Measurements from ENCODE around the gene ARID1B.

The ARID1B gene

DNA sequence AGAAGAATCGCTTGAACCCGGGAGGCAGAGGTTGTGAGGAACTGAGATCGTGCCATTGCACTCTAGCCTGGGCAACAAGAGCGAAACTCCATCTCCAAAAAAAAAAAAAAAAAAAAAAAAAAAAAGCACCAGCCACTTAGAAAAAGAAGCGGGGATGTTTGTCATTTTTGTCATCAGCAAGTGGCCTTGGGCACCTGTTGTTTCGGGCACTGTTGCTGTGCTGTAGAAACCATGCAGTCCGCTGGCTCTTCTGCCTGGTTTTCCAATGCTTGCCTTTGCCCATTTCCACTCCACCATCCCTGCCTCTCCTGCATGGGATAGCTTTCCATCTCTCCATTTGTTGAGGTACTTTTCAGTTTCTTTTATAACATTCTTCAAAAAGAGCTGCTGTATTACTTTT is 129.3 kb downstream of the ARID1B start:
- H3K18ac ChIP-seq (ENCODE audit: low read length) = no peak overlapping the region
- H2AFZ ChIP-seq (ENCODE audit: insufficient read depth, low read length, poor library complexity) = no peak overlapping the region
- H3K9me3 ChIP-seq (ENCODE audit: insufficient read depth, low read depth, low read length) = no peaks in the 10 kb centered on the region
- no peak overlapping the region for H3K4ac ChIP-seq (ENCODE audit: low read depth, low read length)
- H3K14ac ChIP-seq (ENCODE audit: low read length) = no peak overlapping the region
- H3K27me3 ChIP-seq (ENCODE audit: insufficient read depth, low read length) = no peaks in the 10 kb centered on the region
- no peak overlapping the region for H3K27ac ChIP-seq (ENCODE audit: low read depth, low read length)
- H2AK5ac ChIP-seq (ENCODE audit: low read length) = no peak overlapping the region
- H3K4me1 ChIP-seq (ENCODE audit: control insufficient read depth in 1 of 2, insufficient read depth in 2 of 2, low read length in 2 of 2) = no peaks in the 10 kb centered on the region
- H3K4me3 ChIP-seq (ENCODE audit: low read depth, low read length) = no peak overlapping the region
- no peak overlapping the region for H2BK5ac ChIP-seq (ENCODE audit: low read depth, low read length, poor library complexity)
- H3K36me3 ChIP-seq (ENCODE audit: control insufficient read depth in 1 of 2, insufficient read depth in 2 of 2, low read length in 2 of 2) = peaks cover 2 to 3% of the 10 kb centered on the region in 2 experiments
- no peak overlapping the region for H4K91ac ChIP-seq (ENCODE audit: low read depth, low read length)
- no peaks in the 10 kb centered on the region for H3K79me1 ChIP-seq (ENCODE audit: low read length)
- no peaks in the 10 kb centered on the region for H3K79me2 ChIP-seq (ENCODE audit: control insufficient read depth, insufficient read depth, low read length, poor library complexity)
- H3K23ac ChIP-seq (ENCODE audit: low read length) = no peak overlapping the region
- H2BK12ac ChIP-seq (ENCODE audit: low read length) = no peak overlapping the region
- no peak overlapping the region for H4K8ac ChIP-seq (ENCODE audit: low read depth, low read length)
- H2BK120ac ChIP-seq (ENCODE audit: insufficient read depth, low read length, poor library complexity) = no peak overlapping the region
- WGBS (ENCODE audit: extremely low coverage, insufficient coverage, insufficient read length) = no CpG with 5 or more reads among the region's 7 CpGs
- no peak for DNase-seq
- H4K12ac ChIP-seq (ENCODE audit: low read depth, low read length) = no peak overlapping the region
- H3K9ac ChIP-seq (ENCODE audit: low read length) = no peak overlapping the region
- no peak overlapping the region for H3K4me2 ChIP-seq (ENCODE audit: low read length)

GRCh38 chr6:156909212-156910010 is 132.2 kb downstream of the ARID1B start:
- Histone ChIP-seq H2BK5ac (ENCODE audit: low read depth, low read length, poor library complexity) (no peak overlapping the region), H3K18ac (ENCODE audit: low read length) (no peak overlapping the region), H2AFZ (ENCODE audit: insufficient read depth, low read length, poor library complexity) (no peak overlapping the region), H2BK120ac (ENCODE audit: insufficient read depth, low read length, poor library complexity) (no peak overlapping the region), H3K4me2 (ENCODE audit: low read length) (no peak overlapping the region), H3K4me1 (ENCODE audit: control insufficient read depth in 1 of 2, insufficient read depth in 2 of 2, low read length in 2 of 2) (no peaks in the 10 kb centered on the region), H3K27ac (ENCODE audit: low read depth, low read length) (no peak overlapping the region), H4K91ac (ENCODE audit: low read depth, low read length) (no peak overlapping the region), H3K79me1 (ENCODE audit: low read length) (no peaks in the 10 kb centered on the region), H2BK12ac (ENCODE audit: low read length) (no peak overlapping the region), H3K4ac (ENCODE audit: low read depth, low read length) (no peak overlapping the region), H3K79me2 (ENCODE audit: control insufficient read depth, insufficient read depth, low read length, poor library complexity) (no peaks in the 10 kb centered on the region), H3K27me3 (ENCODE audit: insufficient read depth, low read length) (no peaks in the 10 kb centered on the region), H3K23ac (ENCODE audit: low read length) (no peak overlapping the region), H3K36me3 (ENCODE audit: control insufficient read depth in 1 of 2, insufficient read depth in 2 of 2, low read length in 2 of 2) (peaks cover under 1 to 3% of the 10 kb centered on the region in 2 experiments), H3K14ac (ENCODE audit: low read length) (no peak overlapping the region), H4K12ac (ENCODE audit: low read depth, low read length) (no peak overlapping the region), H3K4me3 (ENCODE audit: low read depth, low read length) (no peak overlapping the region), H4K8ac (ENCODE audit: low read depth, low read length) (no peak overlapping the region), H3K9me3 (ENCODE audit: insufficient read depth, low read depth, low read length) (no peaks in the 10 kb centered on the region), H2AK5ac (ENCODE audit: low read length) (no peak overlapping the region), H3K9ac (ENCODE audit: low read length) (no peak overlapping the region)
- WGBS (ENCODE audit: extremely low coverage, insufficient coverage, insufficient read length) = no CpG with 5 or more reads among the region's 10 CpGs
- DNase-seq = no peak

DNA sequence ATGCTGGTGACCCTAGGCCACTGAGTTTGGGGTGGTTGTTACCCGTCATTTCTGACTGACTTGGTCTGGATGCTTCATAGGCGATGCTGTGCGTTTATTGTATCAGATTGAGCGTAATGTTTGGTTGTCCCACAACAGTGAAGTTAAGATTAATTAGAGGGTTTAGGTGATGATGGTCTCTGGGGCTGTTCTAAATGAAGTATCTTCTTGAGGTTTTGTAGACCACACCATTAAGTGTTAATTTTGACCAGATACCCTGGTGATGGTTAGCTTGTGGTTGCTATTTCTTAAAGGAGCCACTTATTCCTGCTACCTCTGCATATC is 132.8 kb downstream of the ARID1B start:
- Histone ChIP-seq H3K79me2 (ENCODE audit: control insufficient read depth, insufficient read depth, low read length, poor library complexity) (no peaks in the 10 kb centered on the region), H4K8ac (ENCODE audit: low read depth, low read length) (no peak overlapping the region), H3K36me3 (ENCODE audit: control insufficient read depth in 1 of 2, insufficient read depth in 2 of 2, low read length in 2 of 2) (peaks cover 0 to 3% of the 10 kb centered on the region in 2 experiments), H3K4me1 (ENCODE audit: control insufficient read depth in 1 of 2, insufficient read depth in 2 of 2, low read length in 2 of 2) (no peaks in the 10 kb centered on the region), H4K91ac (ENCODE audit: low read depth, low read length) (no peak overlapping the region), H2AFZ (ENCODE audit: insufficient read depth, low read length, poor library complexity) (no peak overlapping the region), H3K27me3 (ENCODE audit: insufficient read depth, low read length) (no peaks in the 10 kb centered on the region), H2BK5ac (ENCODE audit: low read depth, low read length, poor library complexity) (no peak overlapping the region), H2AK5ac (ENCODE audit: low read length) (no peak overlapping the region), H3K9me3 (ENCODE audit: insufficient read depth, low read depth, low read length) (no peaks in the 10 kb centered on the region), H3K4ac (ENCODE audit: low read depth, low read length) (no peak overlapping the region), H3K9ac (ENCODE audit: low read length) (no peak overlapping the region), H3K23ac (ENCODE audit: low read length) (no peak overlapping the region), H3K79me1 (ENCODE audit: low read length) (no peaks in the 10 kb centered on the region), H3K18ac (ENCODE audit: low read length) (no peak overlapping the region), H3K27ac (ENCODE audit: low read depth, low read length) (no peak overlapping the region), H2BK120ac (ENCODE audit: insufficient read depth, low read length, poor library complexity) (no peak overlapping the region), H3K4me2 (ENCODE audit: low read length) (no peak overlapping the region), H3K14ac (ENCODE audit: low read length) (no peak overlapping the region), H3K4me3 (ENCODE audit: low read depth, low read length) (no peak overlapping the region), H4K12ac (ENCODE audit: low read depth, low read length) (no peak overlapping the region), H2BK12ac (ENCODE audit: low read length) (no peak overlapping the region)
- WGBS (ENCODE audit: extremely low coverage, insufficient coverage, insufficient read length) = no CpG with 5 or more reads among the region's 4 CpGs
- no peak for DNase-seq

GRCh38 chr6:156910938-156911337 is 133.8 kb downstream of the ARID1B start:
- Histone ChIP-seq H2BK5ac (ENCODE audit: low read depth, low read length, poor library complexity) (no peak overlapping the region), H3K36me3 (ENCODE audit: control insufficient read depth in 1 of 2, insufficient read depth in 2 of 2, low read length in 2 of 2) (peaks cover 0 to 3% of the 10 kb centered on the region in 2 experiments), H3K79me1 (ENCODE audit: low read length) (no peaks in the 10 kb centered on the region), H2BK120ac (ENCODE audit: insufficient read depth, low read length, poor library complexity) (no peak overlapping the region), H3K4me3 (ENCODE audit: low read depth, low read length) (no peak overlapping the region), H3K4me2 (ENCODE audit: low read length) (no peak overlapping the region), H3K9me3 (ENCODE audit: insufficient read depth, low read depth, low read length) (no peaks in the 10 kb centered on the region), H3K27ac (ENCODE audit: low read depth, low read length) (no peak overlapping the region), H3K4me1 (ENCODE audit: control insufficient read depth in 1 of 2, insufficient read depth in 2 of 2, low read length in 2 of 2) (no peaks in the 10 kb centered on the region), H2AK5ac (ENCODE audit: low read length) (no peak overlapping the region), H3K9ac (ENCODE audit: low read length) (no peak overlapping the region), H2AFZ (ENCODE audit: insufficient read depth, low read length, poor library complexity) (no peak overlapping the region), H3K18ac (ENCODE audit: low read length) (no peak overlapping the region), H3K14ac (ENCODE audit: low read length) (no peak overlapping the region), H4K8ac (ENCODE audit: low read depth, low read length) (no peak overlapping the region), H3K27me3 (ENCODE audit: insufficient read depth, low read length) (no peaks in the 10 kb centered on the region), H3K4ac (ENCODE audit: low read depth, low read length) (no peak overlapping the region), H2BK12ac (ENCODE audit: low read length) (no peak overlapping the region), H3K23ac (ENCODE audit: low read length) (no peak overlapping the region), H3K79me2 (ENCODE audit: control insufficient read depth, insufficient read depth, low read length, poor library complexity) (no peaks in the 10 kb centered on the region), H4K12ac (ENCODE audit: low read depth, low read length) (no peak overlapping the region), H4K91ac (ENCODE audit: low read depth, low read length) (no peak overlapping the region)
- no peak for DNase-seq
- no CpG with 5 or more reads among the region's 1 CpG for WGBS (ENCODE audit: extremely low coverage, insufficient coverage, insufficient read length)

Measured in trophoblast cell (in vitro differentiated cells and primary cell).